MM.1S (cell line): Measurements from ENCODE around the gene GLB1L2.

Experiments
- DNase-seq: peaks from one replicate; pipeline ENCODE4 v3.0.0-alpha.2; 2015
- H2AFZ ChIP-seq: fragments of 300-600 bp; sonication (generic); 2 replicates; pipeline ENCODE4 v1.6.0; 2016; ENCODE audit warnings: antibody characterized with exemption, low read length
- H3F3A ChIP-seq: fragments of 300-600 bp; sonication (generic); 2 replicates; pipeline ENCODE4 v1.6.1; 2016; ENCODE audit warnings: mild to moderate bottlenecking, antibody characterized with exemption, low read length, moderate library complexity, mixed read lengths; ENCODE audit not compliant: insufficient read depth
- H3K27ac ChIP-seq: fragments of 300-600 bp; sonication (generic); 2 replicates; pipeline ENCODE4 v1.5.1; 2016; ENCODE audit warnings: mild to moderate bottlenecking, low read length
- H3K27me3 ChIP-seq: fragments of 300-600 bp; sonication (generic); replicated peaks from 2 replicates; pipeline ENCODE4 v1.6.0; 2016; ENCODE audit warnings: low read length; ENCODE audit not compliant: insufficient read depth
- H3K36me3 ChIP-seq: fragments of 300-600 bp; sonication (generic); replicated peaks from 2 replicates; pipeline ENCODE4 v1.6.1; 2016; ENCODE audit warnings: mild to moderate bottlenecking, low read length, mixed read lengths; ENCODE audit not compliant: insufficient read depth
- H3K4me1 ChIP-seq: fragments of 300-600 bp; sonication (generic); 2 replicates; pipeline ENCODE4 v1.6.1; 2016; ENCODE audit warnings: low read length, mixed read lengths
- H3K4me2 ChIP-seq: fragments of 300-600 bp; sonication (generic); 2 replicates; pipeline ENCODE4 v1.6.0; 2016; ENCODE audit warnings: low read depth, low read length
- H3K4me3 ChIP-seq: fragments of 300-600 bp; sonication (generic); 2 replicates; pipeline ENCODE4 v1.5.1; 2016; ENCODE audit warnings: low read length, mixed read lengths
- H3K79me2 ChIP-seq: fragments of 300-600 bp; sonication (generic); 2 replicates; pipeline ENCODE4 v1.6.1; 2016; ENCODE audit warnings: mixed run types, low read length, mixed read lengths
- H3K9ac ChIP-seq: fragments of 300-600 bp; sonication (generic); 2 replicates; pipeline ENCODE4 v1.6.1; 2016; ENCODE audit warnings: low read length, mixed read lengths
- H3K9me2 ChIP-seq: fragments of 300-600 bp; sonication (generic); replicated peaks from 2 replicates; pipeline ENCODE4 v1.6.1; 2016; ENCODE audit warnings: mild to moderate bottlenecking, low read length, mixed read lengths; ENCODE audit not compliant: insufficient read depth
- H3K9me3 ChIP-seq: fragments of 300-600 bp; sonication (generic); replicated peaks from 2 replicates; pipeline ENCODE4 v1.6.1; 2016; ENCODE audit warnings: mild to moderate bottlenecking, low read length, mixed read lengths; ENCODE audit not compliant: insufficient read depth
- H4K20me1 ChIP-seq: fragments of 300-600 bp; sonication (generic); 2 replicates; pipeline ENCODE4 v1.6.1; 2016; ENCODE audit warnings: mild to moderate bottlenecking, low read length, moderate library complexity, mixed read lengths; ENCODE audit not compliant: insufficient read depth
- CTCF ChIP-seq: fragments of 300-600 bp; sonication (generic); IDR thresholded peaks from 2 replicates; pipeline ENCODE4 v1.5.1; 2016; ENCODE audit warnings: antibody characterized with exemption, low read length, mixed read lengths
- EZH2 ChIP-seq: fragments of 300-600 bp; sonication (generic); optimal IDR thresholded peaks from 2 replicates; pipeline ENCODE3; 2017; ENCODE audit warnings: low read depth, mild to moderate bottlenecking, antibody characterized with exemption, low read length, mixed read lengths
- EZH2phosphoT487 ChIP-seq: fragments of 300-600 bp; sonication (generic); IDR thresholded peaks from 2 replicates; pipeline ENCODE4 v1.6.1; 2018; ENCODE audit warnings: antibody characterized with exemption, low read length

The GLB1L2 gene

GRCh38 chr11:134312807-134313206 is 19.0 kb upstream of the GLB1L2 start:
- Histone ChIP-seq H3F3A (no peaks in the 10 kb centered on the region), H3K27ac (no peak overlapping the region), H3K4me3 (no peak overlapping the region), H3K36me3 (no peaks in the 10 kb centered on the region), H3K4me1 (no peaks in the 10 kb centered on the region), H3K9ac (no peak overlapping the region), H3K27me3 (no peaks in the 10 kb centered on the region), H2AFZ (no peak overlapping the region), H4K20me1 (no peaks in the 10 kb centered on the region), H3K9me2 (no peaks in the 10 kb centered on the region), H3K4me2 (no peak overlapping the region), H3K9me3 (no peaks in the 10 kb centered on the region), H3K79me2 (no peaks in the 10 kb centered on the region)
- TF ChIP-seq EZH2 (no peak), EZH2phosphoT487 (no peak), CTCF (no peak)
- DNase-seq, result no peak

DNA sequence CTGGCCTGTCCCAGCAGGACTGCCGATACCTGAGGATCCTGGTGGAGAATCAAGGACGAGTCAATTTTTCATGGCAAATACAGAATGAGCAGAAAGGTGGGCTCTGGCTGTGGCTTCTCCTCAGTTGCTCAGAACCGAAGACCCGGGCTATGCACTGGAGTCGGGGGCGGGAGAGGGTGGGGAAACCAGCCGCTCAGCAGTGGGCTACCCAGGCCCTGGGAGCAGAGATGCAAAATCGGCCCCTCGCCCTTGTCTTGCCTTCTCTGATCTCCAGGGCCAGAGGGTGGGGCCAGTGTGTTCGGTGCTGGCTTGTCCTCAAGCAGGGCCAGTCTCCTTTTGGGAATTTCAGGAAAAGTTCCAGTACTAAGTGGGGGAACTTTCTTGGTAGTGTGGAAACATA is 18.4 kb upstream of the GLB1L2 start:
- Histone ChIP-seq H3K9ac (no peak overlapping the region), H3F3A (no peaks in the 10 kb centered on the region), H3K9me3 (no peaks in the 10 kb centered on the region), H3K79me2 (no peaks in the 10 kb centered on the region), H2AFZ (no peak overlapping the region), H4K20me1 (no peaks in the 10 kb centered on the region), H3K4me2 (no peak overlapping the region), H3K36me3 (no peaks in the 10 kb centered on the region), H3K27ac (no peak overlapping the region), H3K27me3 (no peaks in the 10 kb centered on the region), H3K4me3 (no peak overlapping the region), H3K4me1 (no peaks in the 10 kb centered on the region), H3K9me2 (no peaks in the 10 kb centered on the region)
- no peak for DNase-seq
- TF ChIP-seq EZH2, result no peak
- no peak for TF ChIP-seq EZH2phosphoT487
- no peak for TF ChIP-seq CTCF

- H3K27ac ChIP-seq, result no peak overlapping the region
- H3K27me3 ChIP-seq, result no peaks in the 10 kb centered on the region
- no peaks in the 10 kb centered on the region for H3K9me3 ChIP-seq
- H3K79me2 ChIP-seq, result no peaks in the 10 kb centered on the region
- H3K9me2 ChIP-seq, result no peaks in the 10 kb centered on the region
- no peak for TF ChIP-seq CTCF
- TF ChIP-seq EZH2phosphoT487, result no peak
- no peak for TF ChIP-seq EZH2
- no peaks in the 10 kb centered on the region for H3K36me3 ChIP-seq
- no peaks in the 10 kb centered on the region for H3K4me1 ChIP-seq
- no peaks in the 10 kb centered on the region for H3F3A ChIP-seq
- no peaks in the 10 kb centered on the region for H4K20me1 ChIP-seq
- no peak for DNase-seq
- no peak overlapping the region for H3K9ac ChIP-seq
- H3K4me2 ChIP-seq, result no peak overlapping the region
- no peak overlapping the region for H3K4me3 ChIP-seq
- H2AFZ ChIP-seq, result no peak overlapping the region
Measured at GRCh38 chr11:134313821-134314607, 17.8 kb upstream of the GLB1L2 start.
